HG02759 (cell line): ENCODE measurements around the gene CKB.
"Not testable (repeated sequence)": the region's sequence is repeated elsewhere in the genome, so short reads cannot be mapped to it uniquely, and the experiment has no call there.

Source experiments
- ATAC-seq: cut with Tn5 transposase; IDR thresholded peaks from one replicate; pipeline ENCODE4 v1.9.1; 2021; ENCODE audit warnings: mild to moderate bottlenecking, moderate library complexity; ENCODE audit not compliant: unreplicated experiment

The CKB gene

DNA sequence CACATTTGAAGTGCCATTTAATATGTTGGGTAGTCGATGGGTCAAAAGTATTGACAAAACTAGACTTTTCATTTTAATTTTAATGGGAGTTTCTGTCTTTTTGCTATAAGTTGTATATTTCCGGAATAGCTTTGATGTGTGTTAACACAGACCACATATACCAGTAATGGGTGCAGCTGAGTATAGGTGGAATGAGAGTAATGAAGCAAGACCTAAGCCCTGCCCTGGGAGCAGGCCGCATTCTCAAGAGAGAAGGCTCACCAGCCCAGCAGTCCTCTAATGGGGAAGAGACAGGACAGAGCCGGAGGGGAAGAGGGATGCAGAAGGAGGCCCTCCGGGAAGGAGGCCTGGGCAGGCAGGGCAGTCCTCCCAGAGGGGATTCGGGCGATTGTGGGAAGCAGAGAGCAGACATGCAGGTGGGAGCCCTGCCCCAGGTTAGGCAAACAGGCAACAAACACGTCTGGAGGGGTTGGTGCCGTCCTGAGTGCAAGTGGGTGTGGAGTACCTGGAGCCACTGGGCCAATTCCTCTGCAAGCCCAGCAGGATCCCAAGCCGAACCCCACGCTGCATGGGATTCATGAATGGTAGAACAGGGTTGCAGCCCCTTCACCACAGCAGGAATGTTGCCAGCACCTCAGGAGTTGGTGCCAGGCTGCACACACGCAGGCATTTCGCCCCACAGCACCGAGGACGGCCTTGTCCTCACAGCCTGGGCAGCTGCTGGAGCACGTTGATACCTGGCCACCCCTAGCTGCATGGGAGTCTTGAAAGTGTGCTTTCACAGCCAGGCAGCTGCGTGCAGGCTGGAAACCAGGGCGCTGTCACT is 7.8 kb downstream of the CKB start:
- no peak for ATAC-seq

- no peak for ATAC-seq
These were observed 9.7 kb downstream of the CKB start for GRCh38 chr14:103512701-103513611.

DNA sequence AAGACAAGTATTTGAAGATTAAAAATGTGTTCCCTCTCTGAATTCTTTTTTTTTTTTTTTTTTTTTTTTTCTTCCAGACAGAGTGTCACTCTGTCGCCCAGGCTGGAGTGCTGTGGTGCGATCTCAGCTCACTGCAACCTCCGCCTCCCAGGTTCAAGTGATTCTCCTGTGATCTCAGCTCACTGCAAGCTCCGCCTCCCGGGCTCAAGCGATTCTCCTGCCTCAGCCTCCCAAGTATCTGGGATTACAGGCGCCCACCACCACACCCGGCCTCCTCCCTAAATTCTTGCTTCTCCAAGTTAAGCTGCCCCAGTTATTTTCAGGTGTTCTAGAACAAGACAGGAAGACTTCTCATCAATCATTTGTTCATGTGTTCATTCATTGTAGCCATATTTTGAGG is 10.4 kb downstream of the CKB start:
- ATAC-seq: not testable (repeated sequence)

GRCh38 chr14:103510724-103511693 is 11.6 kb downstream of the CKB start:
- ATAC-seq: no peak

GRCh38 chr14:103509864-103510723 is 12.5 kb downstream of the CKB start:
- ATAC-seq: no peak

DNA sequence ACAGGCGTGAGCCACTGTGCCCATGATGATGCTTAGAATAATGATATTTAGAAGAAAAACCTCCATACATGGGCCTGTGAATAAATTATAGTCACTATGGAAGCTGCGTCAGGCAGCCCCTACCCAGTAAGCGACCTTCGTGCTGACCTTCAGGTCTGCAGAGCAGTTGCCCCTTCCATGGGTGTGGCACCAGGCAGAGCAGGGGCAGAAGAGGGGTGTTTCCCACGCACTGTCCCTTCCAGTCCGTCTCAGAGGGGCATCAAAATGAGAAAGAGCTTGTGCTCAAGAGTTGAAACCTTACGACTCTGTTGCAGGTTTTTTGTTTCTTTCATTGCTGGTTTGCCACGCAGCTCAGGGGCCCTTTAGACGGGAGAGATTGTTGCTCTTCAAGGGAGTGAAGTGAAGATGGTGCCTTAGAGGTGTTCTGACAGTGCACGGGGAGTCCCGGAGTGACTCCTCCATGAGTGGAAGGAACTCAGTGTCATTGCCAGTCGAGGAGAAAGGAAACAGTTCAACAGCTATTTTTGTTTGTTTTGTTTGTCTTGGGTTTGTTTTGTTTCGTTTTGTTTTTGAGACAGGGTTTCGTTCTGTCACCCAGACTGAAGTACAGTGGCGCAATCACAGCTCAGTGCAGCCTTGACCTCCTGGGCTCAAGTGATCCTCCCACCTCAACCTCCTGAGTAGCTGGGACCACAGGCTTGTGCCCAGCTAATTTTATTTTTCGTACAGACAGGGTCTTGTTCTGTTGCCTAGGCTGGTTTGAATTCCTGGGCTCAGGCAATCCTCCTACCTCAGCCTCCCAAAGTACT is 13.9 kb downstream of the CKB start:
- ATAC-seq: no peak

- ATAC-seq: no peak
These were observed 14.9 kb downstream of the CKB start for GRCh38 chr14:103507751-103508150.

GRCh38 chr14:103504991-103505565 is 17.6 kb downstream of the CKB start:
- no peak for ATAC-seq

GRCh38 chr14:103503296-103503695 is 19.3 kb downstream of the CKB start:
- no peak for ATAC-seq

DNA sequence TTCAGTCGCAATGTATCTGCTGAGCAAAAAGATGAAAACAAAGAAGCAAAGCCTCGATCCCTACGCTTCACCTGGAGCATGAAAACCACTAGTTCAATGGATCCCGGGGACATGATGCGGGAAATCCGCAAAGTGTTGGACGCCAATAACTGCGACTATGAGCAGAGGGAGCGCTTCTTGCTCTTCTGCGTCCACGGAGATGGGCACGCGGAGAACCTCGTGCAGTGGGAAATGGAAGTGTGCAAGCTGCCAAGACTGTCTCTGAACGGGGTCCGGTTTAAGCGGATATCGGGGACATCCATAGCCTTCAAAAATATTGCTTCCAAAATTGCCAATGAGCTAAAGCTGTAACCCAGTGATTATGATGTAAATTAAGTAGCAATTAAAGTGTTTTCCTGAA is 19.8 kb downstream of the CKB start:
- no peak for ATAC-seq

GRCh38 chr14:103501921-103502669 is 20.5 kb downstream of the CKB start:
- ATAC-seq: no peak

- ATAC-seq: no peak
These were observed 21.4 kb downstream of the CKB start for GRCh38 chr14:103501041-103501870.

GRCh38 chr14:103500148-103500990 is 22.3 kb downstream of the CKB start:
- ATAC-seq: no peak

DNA sequence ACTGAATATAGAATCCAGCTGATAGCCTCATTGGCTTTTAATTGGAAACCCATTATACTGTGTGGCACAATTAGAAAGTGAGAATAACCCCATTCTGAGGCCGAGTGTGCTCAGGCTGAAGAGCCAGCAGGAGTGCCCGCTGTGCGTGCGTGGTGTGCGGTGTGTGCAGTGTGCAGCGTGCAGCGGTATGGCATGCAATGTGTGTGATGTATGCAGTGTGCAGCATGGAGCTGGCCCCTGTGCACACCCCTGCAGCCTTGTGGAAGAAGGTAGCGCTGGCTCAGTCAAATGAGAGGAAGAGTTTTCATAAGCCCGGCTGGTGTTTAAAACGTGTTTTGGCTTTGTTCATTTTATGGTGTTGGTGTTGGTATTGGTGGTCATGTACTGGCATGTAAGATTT is 22.9 kb downstream of the CKB start:
- no peak for ATAC-seq

DNA sequence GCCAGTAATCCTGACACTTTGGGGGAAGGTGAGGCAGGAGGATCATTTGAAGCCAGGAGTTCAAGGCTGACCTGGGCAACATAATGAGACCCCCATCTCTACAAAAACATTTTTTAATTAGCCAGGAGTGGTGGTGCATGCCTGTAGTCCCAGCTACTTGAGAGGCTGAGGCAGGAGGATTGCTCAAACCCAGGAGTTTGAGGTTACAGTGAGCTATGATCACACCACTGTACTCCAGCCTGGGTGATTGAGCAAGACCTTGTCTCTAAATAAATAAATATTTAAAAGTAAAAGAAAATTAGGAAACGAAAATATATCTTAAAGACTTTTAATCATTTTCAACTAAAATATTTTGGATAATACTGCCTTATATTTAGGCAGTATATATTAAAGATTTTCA is 25.9 kb downstream of the CKB start:
- ATAC-seq: no peak

DNA sequence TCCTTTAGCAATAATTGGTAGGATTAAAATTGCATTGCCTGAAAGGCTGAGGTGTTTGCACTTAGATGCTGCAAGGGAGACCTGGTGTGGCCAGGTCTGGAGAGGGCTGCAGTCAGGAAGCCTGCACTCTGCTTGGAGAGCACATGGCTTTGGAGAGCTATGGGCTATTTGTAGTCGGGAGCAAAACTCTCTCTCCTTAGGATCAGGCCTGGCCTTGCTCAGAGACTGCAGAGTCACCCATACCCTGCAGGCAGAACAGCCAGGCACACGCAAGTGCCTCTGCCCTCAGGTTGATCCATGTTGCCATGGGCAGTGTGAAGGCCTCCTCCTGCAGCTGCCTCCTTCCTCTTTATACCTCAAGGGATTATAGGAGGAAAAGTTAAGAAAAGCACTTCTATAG is 26.8 kb downstream of the CKB start:
- ATAC-seq: no peak
